HL-60 (cell line): Measurements from ENCODE around the gene RAD9A.

ENCODE experiments used
- DNase-seq, 2 experiments: peaks; one replicate each; pipeline ENCODE4 v3.0.0-alpha.2; 2010 to 2020; ENCODE audit warnings: low read depth in 1 of 2, low spot score in 1 of 2
- H3K27ac ChIP-seq: fragments of 250-450 bp; sonication (Bioruptor Pico); replicated peaks from 2 replicates; pipeline ENCODE4 v1.5.1; 2020; ENCODE audit warnings: mild to moderate bottlenecking, moderate library complexity
- H3K27me3 ChIP-seq: fragments of 250-450 bp; sonication (Bioruptor Pico); 2 replicates; pipeline ENCODE4 v1.5.1; 2021; ENCODE audit warnings: mild to moderate bottlenecking, moderate library complexity; ENCODE audit not compliant: insufficient read depth, poor library complexity, severe bottlenecking
- H3K4me3 ChIP-seq: replicated peaks from 2 replicates; pipeline ENCODE4 v1.5.1; 2011; ENCODE audit warnings: mild to moderate bottlenecking, control low read depth, low read length; ENCODE audit not compliant: insufficient read depth
- GABPA ChIP-seq: IDR thresholded peaks from 2 replicates; pipeline ENCODE4 v1.6.1; 2012; ENCODE audit warnings: low read depth
- POLR2AphosphoS5 ChIP-seq: IDR thresholded peaks from 2 replicates; pipeline ENCODE4 v1.6.1; 2012; ENCODE audit warnings: low read depth
- SPI1 ChIP-seq: IDR thresholded peaks from 2 replicates; pipeline ENCODE4 v1.6.1; 2012; ENCODE audit warnings: low read depth, mild to moderate bottlenecking, borderline replicate concordance
- TF ChIP-seq, protein P1 (sequence below): IDR thresholded peaks from one replicate; pipeline ENCODE4 v1.5.1; 2011; ENCODE audit warnings: low read length, control low read depth, inconsistent platforms; ENCODE audit not compliant: insufficient read depth
- TF ChIP-seq, protein P2 (sequence below): IDR thresholded peaks from 2 replicates; pipeline ENCODE4 v1.6.1; 2012; ENCODE audit warnings: low read depth; ENCODE audit not compliant: insufficient replicate concordance

The RAD9A gene

DNA sequence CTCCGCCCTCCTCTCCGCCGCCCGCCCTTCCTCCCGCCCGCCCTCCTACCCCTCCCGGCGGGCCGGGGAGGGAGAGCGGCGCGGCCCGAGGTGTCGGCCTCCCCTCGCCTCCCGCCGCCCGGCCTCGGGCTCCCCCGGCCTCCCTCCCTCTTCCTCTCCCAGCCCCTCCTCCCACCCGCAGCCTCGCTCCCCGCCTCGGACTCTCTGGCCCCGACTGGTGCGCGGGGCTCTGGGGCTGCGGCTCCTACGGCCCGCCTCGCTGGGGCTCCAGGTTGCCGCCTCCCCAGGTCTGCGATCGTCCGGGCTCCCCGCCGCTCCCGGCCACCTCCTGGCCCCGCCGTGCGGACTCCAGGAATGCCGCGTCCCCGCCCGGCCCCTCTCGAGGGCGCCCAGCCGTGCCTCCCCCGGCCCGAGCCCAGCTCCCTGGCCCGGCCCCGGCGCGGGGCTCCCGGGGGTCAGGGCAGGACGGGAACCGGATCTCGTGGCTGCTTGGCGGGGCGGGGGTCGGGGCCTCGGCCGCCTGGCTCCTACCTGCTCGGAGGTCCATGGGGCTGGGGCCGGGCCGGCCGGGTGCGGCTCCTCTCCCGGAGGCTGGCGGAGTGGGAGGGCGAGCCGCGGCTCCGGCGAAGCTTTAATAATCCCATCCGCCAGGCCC lies 18.7 kb upstream of the RAD9A start, which contains the start of gene CLCF1:
CLCF1 (minus strand) TSS at position 606 of the 655 bp plus-strand sequence; CDS start at position 547, 59 bp downstream.
- DNase-seq = peak; percentile 63 to 80
- Histone ChIP-seq H3K4me3 (peak within 1 kb of the TSS; percentile 47), H3K27me3 (no peaks in the 10 kb centered on the region), H3K27ac (peak within 1 kb of the TSS; percentile 92)
- TF ChIP-seq SPI1 (peak; percentile 9; the same call in 1 of the 2 replicates), POLR2AphosphoS5 (no peak)

DNA sequence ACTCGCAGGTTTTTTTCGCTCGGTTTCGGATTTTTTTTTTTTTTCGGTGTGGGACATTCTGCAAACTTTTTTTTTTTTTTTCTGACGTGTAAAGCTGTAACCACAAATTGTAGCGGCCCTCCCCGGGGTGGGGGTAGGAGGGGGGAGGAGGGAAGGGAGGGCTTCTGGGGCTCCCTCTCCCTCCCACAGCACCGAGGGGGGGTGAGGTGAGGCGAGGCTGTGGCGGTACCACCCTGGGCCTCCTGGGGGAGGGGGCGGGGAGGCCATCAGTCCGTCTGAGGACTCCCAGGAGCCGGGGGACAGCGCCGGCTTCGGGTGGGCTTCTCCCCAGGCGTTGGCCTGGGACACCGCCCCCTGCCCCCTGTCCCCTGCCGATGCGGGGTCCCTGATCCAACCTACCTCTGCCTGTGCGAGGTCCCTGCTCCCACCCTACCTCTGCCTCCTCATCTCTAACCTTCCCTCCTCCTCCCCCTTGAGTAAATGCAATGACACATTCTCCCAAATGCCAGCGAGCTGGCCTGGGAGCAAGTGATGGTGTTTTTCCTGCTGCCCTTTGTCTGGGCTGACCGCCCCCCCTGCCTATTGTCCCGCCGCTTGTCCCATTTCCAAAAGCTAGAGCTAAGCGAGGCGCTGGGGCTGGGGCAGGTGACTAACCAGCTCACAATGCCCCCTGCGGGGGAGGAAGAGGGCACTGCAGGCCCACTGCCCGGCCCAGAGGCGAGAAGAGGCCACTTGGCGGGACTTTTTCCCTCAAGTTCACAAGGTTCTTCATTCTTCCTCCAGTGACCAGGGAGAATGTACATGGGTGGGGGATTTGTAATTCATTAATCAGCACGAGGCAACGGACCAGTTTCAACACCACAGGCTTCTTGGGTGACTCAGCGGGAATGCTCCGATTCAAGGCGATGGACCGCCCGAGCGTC lies 17.9 kb upstream of the RAD9A start:
- peak; percentile 87 to 90 for DNase-seq
- no peaks in the 10 kb centered on the region for H3K27me3 ChIP-seq
- H3K27ac ChIP-seq = peak overlapping the region; percentile 86
- H3K4me3 ChIP-seq = peak overlapping the region; percentile 47
- no peak for TF ChIP-seq POLR2AphosphoS5
- TF ChIP-seq, protein P1, sequence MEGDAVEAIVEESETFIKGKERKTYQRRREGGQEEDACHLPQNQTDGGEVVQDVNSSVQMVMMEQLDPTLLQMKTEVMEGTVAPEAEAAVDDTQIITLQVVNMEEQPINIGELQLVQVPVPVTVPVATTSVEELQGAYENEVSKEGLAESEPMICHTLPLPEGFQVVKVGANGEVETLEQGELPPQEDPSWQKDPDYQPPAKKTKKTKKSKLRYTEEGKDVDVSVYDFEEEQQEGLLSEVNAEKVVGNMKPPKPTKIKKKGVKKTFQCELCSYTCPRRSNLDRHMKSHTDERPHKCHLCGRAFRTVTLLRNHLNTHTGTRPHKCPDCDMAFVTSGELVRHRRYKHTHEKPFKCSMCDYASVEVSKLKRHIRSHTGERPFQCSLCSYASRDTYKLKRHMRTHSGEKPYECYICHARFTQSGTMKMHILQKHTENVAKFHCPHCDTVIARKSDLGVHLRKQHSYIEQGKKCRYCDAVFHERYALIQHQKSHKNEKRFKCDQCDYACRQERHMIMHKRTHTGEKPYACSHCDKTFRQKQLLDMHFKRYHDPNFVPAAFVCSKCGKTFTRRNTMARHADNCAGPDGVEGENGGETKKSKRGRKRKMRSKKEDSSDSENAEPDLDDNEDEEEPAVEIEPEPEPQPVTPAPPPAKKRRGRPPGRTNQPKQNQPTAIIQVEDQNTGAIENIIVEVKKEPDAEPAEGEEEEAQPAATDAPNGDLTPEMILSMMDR = peak; percentile 1

DNA sequence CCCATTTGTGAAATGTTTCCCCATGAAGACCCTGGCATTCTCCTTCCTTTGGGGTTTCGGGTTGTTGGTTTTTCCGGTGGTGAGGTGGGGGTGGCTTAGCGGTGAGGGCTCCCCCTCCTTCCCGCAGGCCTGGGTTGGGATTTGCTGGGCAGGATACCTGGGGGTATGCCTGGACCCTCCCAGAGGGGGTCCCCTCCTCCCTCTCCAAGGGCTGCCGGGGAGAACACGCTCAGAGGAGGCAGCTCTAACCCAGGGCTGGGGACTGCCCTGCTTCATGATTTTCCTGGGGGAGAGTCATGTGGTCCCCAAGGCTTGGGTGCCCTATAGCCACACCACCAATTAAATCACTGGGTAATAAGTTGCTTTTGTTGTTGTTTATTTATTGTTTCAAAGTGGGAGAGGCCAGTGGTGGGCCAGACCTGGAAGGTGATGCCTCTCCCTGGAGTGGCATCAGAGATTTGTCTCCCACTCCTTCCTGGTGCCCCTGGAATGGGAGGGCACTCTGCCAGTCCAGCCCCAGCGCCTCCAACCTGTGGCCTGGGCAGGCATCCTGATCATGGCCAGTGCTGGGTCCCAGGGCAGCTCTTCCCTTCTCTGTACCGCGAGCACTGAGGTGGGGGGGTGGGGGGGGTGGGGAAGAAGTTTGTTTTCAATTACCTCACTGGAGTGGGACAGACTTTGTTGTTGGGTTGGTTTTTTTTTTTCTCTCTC lies 17.1 kb upstream of the RAD9A start:
- TF ChIP-seq GABPA = no peak
- TF ChIP-seq POLR2AphosphoS5 = no peak
- TF ChIP-seq, protein P1 = no peak
- no peak for TF ChIP-seq SPI1
- TF ChIP-seq, protein P2, sequence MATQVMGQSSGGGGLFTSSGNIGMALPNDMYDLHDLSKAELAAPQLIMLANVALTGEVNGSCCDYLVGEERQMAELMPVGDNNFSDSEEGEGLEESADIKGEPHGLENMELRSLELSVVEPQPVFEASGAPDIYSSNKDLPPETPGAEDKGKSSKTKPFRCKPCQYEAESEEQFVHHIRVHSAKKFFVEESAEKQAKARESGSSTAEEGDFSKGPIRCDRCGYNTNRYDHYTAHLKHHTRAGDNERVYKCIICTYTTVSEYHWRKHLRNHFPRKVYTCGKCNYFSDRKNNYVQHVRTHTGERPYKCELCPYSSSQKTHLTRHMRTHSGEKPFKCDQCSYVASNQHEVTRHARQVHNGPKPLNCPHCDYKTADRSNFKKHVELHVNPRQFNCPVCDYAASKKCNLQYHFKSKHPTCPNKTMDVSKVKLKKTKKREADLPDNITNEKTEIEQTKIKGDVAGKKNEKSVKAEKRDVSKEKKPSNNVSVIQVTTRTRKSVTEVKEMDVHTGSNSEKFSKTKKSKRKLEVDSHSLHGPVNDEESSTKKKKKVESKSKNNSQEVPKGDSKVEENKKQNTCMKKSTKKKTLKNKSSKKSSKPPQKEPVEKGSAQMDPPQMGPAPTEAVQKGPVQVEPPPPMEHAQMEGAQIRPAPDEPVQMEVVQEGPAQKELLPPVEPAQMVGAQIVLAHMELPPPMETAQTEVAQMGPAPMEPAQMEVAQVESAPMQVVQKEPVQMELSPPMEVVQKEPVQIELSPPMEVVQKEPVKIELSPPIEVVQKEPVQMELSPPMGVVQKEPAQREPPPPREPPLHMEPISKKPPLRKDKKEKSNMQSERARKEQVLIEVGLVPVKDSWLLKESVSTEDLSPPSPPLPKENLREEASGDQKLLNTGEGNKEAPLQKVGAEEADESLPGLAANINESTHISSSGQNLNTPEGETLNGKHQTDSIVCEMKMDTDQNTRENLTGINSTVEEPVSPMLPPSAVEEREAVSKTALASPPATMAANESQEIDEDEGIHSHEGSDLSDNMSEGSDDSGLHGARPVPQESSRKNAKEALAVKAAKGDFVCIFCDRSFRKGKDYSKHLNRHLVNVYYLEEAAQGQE = no peak
- peak overlapping the region; percentile 86 for H3K27ac ChIP-seq
- no peak overlapping the region for H3K4me3 ChIP-seq
- H3K27me3 ChIP-seq = no peaks in the 10 kb centered on the region
- no peak for DNase-seq

DNA sequence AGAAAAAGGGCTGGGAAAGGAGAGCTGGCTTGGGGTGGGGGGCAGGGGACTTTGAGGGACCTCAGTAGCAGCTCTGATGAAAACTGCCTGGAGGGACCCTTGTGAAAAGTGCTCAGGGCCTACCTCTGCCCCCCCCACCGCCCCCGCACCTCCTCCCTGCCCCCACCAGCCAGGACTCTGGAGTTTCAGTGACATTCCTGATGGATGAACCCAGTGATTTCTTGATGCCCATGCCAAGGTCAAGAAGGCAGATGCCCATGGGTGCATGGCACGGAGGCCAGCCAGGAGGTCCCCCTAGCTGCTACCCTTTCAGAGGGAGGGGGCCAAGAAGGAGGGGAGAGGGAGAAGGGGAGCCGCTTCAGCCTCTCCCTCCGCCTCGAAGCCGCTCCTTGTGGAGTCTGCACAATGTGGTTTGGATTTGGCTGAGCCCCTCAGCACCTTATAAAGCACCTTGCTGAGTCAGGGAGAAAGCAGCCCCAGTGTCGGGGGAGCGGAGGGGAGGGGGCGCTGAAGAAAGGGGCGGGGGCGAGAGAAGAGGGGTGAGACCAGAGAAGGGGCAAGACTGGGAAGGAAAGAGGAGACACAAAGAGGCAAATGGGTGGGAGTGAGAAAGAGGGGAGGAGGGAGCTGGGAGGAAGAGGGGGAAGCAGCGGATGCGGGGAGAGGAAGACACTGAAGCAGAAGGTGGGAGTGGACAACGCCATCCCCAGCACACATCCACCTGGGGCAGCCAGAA lies 16.3 kb upstream of the RAD9A start:
- TF ChIP-seq, protein P2 = no peak
- no peak for TF ChIP-seq GABPA
- TF ChIP-seq SPI1 = no peak
- no peak for TF ChIP-seq POLR2AphosphoS5
- TF ChIP-seq, protein P1 = no peak
- H3K27me3 ChIP-seq = no peaks in the 10 kb centered on the region
- H3K27ac ChIP-seq = no peak overlapping the region
- DNase-seq = no peak
- no peak overlapping the region for H3K4me3 ChIP-seq
